Activated CD4-positive, alpha-beta T cell treated with anti-CD3 and anti-CD28 coated beads, Interleukin-2, amount 50 U/mL, for 1 hour (primary cell): ENCODE measurements around the gene B4GALT2.

Experiments
- DNase-seq: peaks from one replicate; pipeline ENCODE4 v3.0.0-alpha.2; 2020

Gene B4GALT2

DNA sequence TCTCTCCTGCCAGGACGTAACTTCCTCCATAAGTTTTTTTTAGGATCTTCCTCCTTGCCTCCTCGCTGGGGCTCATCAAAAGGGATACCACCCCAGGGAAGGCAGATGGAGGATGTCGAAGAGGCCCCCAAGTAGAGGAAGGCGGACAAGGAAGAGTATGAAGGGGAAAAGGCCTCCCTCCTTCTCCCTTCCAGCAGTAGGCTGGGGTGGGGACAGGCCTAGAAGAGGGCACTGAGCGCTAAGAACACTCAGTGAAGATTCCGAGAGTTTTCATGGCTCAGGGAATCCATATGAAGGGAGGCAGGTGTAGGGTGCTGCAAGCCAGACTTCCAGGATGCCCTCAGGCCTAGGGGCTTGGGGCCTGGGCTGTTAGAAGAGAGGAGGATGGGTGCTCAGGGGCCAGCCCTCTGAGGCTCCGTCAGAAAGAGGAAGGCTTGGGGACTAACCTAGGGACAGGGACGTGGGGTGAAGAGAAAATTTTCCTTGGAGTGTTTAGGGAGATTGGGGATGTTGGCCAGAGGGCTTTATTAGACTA lies 54.1 kb downstream of the B4GALT2 start:
- DNase-seq: no peak

DNA sequence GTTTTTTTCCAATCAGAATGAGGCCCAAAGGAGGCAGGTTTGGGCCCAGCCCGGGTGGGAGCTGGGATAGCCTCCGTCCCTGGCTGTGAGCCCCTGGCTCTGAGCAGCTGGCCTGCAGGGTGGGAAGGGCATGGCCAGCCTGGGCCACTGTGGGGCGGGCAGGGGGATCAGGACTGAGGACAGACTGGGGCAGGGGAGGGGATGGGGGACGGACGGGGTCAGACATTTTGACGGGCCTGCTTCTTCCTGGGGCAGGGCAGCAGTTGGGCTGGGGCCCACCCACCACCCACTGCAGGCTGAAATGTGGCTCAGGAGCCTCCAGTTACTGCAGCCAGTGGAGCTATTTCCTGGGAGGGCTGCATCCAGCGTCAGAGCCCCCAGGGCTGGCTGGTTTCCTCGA lies 54.7 kb downstream of the B4GALT2 start:
- DNase-seq: no peak

DNA sequence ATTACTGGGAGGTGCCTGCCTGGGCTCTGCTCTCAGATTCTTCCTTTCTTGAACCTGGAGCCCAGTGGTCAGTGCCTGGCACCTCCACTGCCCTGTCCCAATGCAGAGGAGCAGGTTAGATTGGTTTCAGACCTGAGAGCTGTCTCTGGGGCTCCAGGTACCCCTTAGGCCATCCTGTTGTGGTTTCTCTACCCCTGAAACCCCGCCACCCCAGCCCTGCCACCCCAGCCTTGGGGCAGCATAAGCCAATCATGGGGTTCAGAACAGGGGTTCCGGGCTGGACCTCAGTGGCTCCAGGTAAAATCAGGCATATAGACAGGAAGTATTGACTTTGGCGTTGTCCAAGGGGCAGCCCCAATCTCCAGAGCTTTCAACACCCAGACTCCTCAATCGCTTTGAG lies 55.4 kb downstream of the B4GALT2 start:
- no peak for DNase-seq

DNA sequence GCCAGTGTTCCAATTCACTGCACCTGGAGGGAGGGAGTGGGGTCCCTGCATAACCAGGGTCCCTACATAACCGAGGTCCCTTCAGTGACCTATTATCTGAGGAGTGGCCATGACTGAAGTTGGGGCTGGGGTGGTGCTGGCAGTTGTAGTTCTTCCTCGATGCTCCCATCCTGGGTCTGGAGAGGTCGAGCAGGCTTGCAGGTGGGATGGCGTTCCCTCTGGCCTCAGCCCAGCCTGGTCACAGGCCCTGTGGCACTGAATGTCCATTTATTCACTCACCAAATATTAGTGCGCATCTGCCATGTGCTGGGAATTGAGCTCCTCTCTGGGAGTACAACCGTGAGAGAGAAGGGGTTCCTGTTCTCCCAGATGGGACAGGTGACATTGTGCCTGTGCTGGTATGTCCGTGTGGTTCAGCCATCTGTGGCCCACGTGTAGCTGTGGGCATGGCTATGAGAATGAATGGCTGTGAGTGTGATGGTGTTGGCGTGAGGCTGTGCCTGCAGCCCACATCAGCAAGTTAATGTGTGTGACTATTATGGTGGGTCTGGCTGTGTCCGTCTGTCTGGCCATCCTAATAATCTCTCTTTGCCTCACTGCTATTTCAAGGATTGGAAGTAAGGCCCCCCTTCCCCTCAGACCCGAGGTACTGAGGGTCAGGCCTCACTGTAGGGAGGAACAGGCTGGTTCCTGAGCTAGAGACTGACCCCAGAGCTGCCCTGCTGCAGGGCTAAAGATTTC lies 56.1 kb downstream of the B4GALT2 start:
- DNase-seq: no peak

DNA sequence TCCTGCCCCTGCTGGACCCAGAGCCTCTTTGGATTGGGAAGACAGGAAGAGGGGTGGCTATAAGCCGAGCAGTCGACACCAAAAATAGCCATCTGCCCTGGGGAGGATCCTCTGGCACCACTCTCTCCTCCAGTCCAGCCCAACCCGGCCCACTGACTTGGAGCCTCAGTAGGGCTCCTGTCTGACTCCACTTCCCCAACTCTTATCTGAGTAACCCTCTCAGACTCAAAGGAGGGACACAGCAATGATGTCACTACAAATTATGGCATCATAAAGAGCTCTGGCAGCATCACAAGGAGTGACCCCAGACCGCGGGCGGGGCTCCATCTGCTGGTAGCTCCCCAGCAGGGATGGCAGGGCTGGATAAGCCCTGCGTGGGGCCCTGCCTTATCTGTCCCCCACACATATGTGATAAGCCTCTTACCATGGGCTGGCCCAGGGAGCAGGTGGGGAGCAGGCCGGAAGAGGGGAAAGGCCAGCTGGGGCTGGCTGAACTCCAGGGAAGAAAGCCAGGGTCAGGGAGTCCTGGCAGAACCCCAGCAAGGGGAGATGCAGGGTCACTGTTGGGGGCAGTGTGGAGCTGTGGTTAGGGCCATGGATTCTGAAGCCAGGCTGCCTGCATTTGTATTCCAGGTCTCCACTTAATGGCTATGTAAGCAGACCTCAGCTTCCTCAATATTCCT lies 56.9 kb downstream of the B4GALT2 start:
- no peak for DNase-seq

DNA sequence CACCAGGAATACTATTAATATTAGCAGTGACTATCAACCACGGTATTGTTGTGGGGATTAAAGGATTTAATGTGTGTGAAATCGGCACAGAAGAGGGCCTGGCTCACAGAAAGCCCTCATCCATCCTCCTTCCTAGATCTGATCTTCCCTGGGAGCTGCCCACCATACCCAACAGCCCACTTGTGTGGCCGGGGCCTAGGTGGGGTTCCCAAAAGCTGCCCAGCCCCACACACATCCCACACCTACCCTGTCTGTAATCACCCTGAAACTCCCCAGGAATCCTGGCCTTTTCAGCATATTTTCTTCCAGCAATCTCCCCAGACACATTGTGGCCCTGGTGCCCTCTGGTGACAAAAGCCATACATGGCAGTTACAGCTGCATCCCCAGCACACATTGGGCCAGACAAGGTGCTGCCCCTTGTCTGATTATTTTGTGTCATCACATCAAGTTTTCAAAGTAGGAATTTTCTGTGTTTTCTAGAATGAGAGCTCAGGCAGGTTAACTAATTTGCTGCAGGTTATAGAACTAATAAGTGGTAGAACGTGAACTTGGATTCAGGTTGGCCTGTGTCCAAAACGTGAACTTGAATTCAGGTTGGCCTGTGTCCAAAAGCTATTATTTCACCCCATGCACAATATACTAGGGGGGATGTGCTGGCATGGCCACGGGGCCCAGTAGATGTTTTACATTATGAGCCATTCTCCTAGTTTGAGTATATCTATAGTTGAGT lies 57.6 kb downstream of the B4GALT2 start:
- peak; percentile 67 for DNase-seq

DNA sequence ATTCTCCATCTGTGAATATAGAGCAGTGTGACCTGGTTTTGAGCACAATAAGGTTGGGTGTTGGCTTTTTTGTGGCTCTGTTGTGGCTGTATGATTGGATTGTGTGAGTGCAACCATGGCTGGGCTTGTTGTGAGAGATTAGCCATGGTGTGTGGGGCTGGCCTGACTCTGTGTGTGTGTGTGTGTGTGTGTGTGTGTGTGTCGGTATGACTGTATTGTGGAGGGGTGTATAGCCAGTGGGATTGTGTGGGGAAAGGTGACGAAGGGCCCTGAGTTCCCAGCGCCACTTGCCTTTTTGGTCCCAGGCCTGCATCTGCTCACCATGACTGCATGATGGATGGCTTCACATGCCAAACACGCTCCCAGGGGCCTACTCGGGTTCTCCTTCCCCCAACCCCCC lies 58.1 kb downstream of the B4GALT2 start:
- no peak for DNase-seq

DNA sequence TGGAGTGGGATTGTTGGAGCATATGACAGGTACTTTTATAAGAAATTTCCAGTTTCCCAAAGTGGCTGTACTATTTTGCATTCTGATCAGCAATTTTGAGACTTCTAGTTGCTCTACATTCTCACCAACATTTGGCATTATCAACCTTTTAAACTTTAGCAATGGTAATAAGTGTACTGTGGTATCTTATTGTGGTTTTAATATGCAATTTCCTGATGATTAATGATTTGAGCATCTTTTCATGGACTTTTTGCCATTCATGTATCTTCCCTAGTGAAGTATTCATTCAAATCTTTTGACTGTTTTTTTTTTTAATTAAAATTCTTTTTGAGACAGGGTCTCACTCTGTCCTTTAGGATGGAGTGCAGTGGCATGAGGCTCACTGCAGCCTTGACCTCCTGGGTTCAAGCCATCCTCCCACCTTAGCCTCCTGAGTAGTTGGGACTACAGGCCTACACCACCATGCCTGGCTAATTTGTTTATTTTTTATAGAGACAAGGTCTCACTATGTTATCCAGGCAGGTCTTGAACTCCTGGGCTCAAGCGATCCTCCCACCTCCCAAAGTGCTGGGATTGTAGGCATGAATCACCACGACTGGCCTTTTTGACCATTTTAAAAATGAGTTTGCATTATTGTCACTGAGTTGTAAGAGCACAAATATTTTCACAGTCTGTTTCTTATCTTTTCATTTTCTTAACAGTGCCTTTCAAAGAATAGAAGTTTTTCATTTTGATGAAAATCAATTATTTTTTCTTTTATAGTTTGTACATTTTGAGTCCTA lies 60.1 kb downstream of the B4GALT2 start:
- DNase-seq: no peak

DNA sequence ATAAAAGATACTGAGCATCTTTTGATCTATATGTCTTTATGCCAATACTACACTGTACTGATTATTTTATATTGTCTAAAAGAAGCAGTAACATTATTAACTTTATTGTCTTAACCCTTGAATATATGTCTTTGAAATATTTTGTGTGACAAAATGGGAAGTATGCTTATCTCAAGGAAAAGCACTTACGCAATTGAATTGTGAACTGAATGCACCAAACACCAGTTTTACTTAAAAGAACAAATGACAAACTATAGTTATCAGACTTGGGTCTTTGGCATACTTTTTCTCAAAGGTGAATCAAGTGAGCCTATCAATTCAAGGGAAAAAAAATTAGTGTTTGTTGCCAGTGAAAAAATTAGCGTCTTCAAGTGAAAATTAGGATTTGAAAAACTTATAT lies 61.4 kb downstream of the B4GALT2 start:
- no peak for DNase-seq
